Gastrocnemius medialis (tissue), 4 donors: ENCODE data around the gene PHB1. TPM values are rescaled to one million over a fixed set of nuclear protein-coding genes. Genes with fewer than 3 reads are reported as not detected.
"Not testable (repeated sequence)": the region's sequence is repeated elsewhere in the genome, so short reads cannot be mapped to it uniquely, and the experiment has no call there.

Source experiments
- ATAC-seq, 2 donors: fragments of 150-250 bp; one replicate each; pipeline ENCODE4 v1.9.1; 2016
- DNase-seq, 2 donors: peaks; one replicate each; pipeline ENCODE4 v3.0.0-alpha.2; 2019
- H3K27ac ChIP-seq, 4 donors: fragments of 200-600 bp; sonication (generic); 1 replicate in 1 of 4; 2 replicates in 3 of 4; pipeline ENCODE4 v1.5.1; 2016 to 2018; ENCODE audit warnings: mild to moderate bottlenecking in 2 of 4, moderate library complexity in 1 of 4
- H3K27me3 ChIP-seq, 3 donors: fragments of 200-600 bp; sonication (generic) in 2 of 3; 1 replicate in 1 of 3; 2 replicates in 2 of 3; pipeline versions ENCODE4 v1.5.1 to v1.6.0; 2016 to 2019; ENCODE audit warnings: mild to moderate bottlenecking in 1 of 3, moderate library complexity in 1 of 3
- H3K36me3 ChIP-seq, 2 donors: fragments of 200-600 bp; sonication (generic) in 1 of 2; one replicate each; pipeline ENCODE4 v1.5.1; 2017 to 2018
- H3K4me1 ChIP-seq, 2 donors: fragments of 200-600 bp; sonication (generic) in 1 of 2; one replicate each; pipeline ENCODE4 v1.5.1; 2016 to 2017; ENCODE audit warnings: mild to moderate bottlenecking in 2 of 2
- H3K4me3 ChIP-seq, 4 donors: fragments of 200-600 bp; sonication (generic) in 3 of 4; 1 replicate in 1 of 4; 2 replicates in 3 of 4; pipeline ENCODE4 v1.5.1; 2016 to 2019; ENCODE audit warnings: mild to moderate bottlenecking in 2 of 4
- H3K9me3 ChIP-seq, 3 donors: fragments of 200-600 bp; sonication (generic) in 2 of 3; 1 replicate in 1 of 3; 2 replicates in 2 of 3; pipeline ENCODE4 v1.5.1; 2016 to 2019
- POLR2A ChIP-seq, 2 donors: fragments of 450-650 bp; IDR thresholded peaks; one replicate each; pipeline ENCODE4 v1.6.1; 2017; ENCODE audit warnings: antibody characterized with exemption in 2 of 2, mild to moderate bottlenecking in 2 of 2, moderate library complexity in 2 of 2
- in situ Hi-C, 4 donors: fragments of 200-750 bp; cut with MboI; loops; one replicate each; pipeline versions ENCODE4 v1.15.0 to v1.8.0; 2017; ENCODE audit warnings: low sequenced_read_pairs in 4 of 4
- intact Hi-C: fragments of 100-400 bp; cut with DNase I; formaldehyde crosslinking; loops from one replicate; pipeline ENCODE4 v1.15.1; 2023; ENCODE audit warnings: low total_unique reads
- total RNA-seq, 4 donors: library from RNA; depleted of rRNA; stranded (reverse); fragments of >200 nt; gene quantifications; one replicate each; pipeline versions ENCODE4 v1.1.0 to v1.2.3, GENCODE V29; 2016
- TF ChIP-seq, protein P1 (sequence below), 5 experiments: fragments of 450-650 bp in 3 of 5; fragments of 200-600 bp in 2 of 5; sonication (generic) in 2 of 5; IDR thresholded peaks in 4 of 5; conservative IDR thresholded peaks in 1 of 5; 1 replicate in 4 of 5; 2 replicates in 1 of 5; pipeline ENCODE4 v1.5.1; 2016 to 2019; ENCODE audit warnings: antibody characterized with exemption in 5 of 5, mild to moderate bottlenecking in 3 of 5, moderate library complexity in 3 of 5

The PHB1 gene
- total RNA-seq, 4 donors from 2014 or later, result 102 to 137 (median 116) TPM

DNA sequence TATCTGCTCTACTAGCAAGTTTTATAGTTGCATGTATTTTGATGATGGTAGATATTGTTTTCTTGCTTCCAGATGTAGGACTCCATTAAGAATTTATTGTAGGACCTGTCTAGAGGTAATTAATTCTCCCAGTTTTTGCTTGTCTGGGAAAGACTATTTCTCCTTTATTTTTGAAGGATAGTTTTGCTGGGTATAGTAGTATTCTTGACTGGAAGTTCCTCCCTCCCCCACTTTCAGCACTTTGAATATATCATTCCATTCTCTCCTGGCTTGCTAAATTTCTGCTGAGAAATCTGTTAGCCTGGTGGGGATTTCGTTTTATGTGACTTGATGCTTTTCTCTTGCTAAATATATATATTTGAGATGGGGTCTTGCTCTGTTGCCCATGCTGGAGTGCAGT, 8.0 kb upstream of the PHB1 start:
- ATAC-seq (no peak), DNase-seq (no peak)
- TF ChIP-seq, protein P1, sequence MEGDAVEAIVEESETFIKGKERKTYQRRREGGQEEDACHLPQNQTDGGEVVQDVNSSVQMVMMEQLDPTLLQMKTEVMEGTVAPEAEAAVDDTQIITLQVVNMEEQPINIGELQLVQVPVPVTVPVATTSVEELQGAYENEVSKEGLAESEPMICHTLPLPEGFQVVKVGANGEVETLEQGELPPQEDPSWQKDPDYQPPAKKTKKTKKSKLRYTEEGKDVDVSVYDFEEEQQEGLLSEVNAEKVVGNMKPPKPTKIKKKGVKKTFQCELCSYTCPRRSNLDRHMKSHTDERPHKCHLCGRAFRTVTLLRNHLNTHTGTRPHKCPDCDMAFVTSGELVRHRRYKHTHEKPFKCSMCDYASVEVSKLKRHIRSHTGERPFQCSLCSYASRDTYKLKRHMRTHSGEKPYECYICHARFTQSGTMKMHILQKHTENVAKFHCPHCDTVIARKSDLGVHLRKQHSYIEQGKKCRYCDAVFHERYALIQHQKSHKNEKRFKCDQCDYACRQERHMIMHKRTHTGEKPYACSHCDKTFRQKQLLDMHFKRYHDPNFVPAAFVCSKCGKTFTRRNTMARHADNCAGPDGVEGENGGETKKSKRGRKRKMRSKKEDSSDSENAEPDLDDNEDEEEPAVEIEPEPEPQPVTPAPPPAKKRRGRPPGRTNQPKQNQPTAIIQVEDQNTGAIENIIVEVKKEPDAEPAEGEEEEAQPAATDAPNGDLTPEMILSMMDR (IDR thresholded peaks at IDR 0.05 in 4 of 5, conservative IDR thresholded peaks at IDR 0.05 in 1 of 5), result no peak
- no peak for TF ChIP-seq POLR2A (IDR thresholded peaks at IDR 0.05)
- no peaks in the 10 kb centered on the region for H3K36me3 ChIP-seq
- intact Hi-C loops (no loop called here), in situ Hi-C loops (loop anchor here in 2 of 4 donors (25.0 kb wide), 2 partner anchors 235 to 290 kb away; partner anchors contain the start of gene SLC35B1 (in 1 of the 2))
- no peak overlapping the region for H3K27ac ChIP-seq
- H3K9me3 ChIP-seq, result peaks cover 0 to 13% (median 0%) of the 10 kb centered on the region in 3 donors
- no peaks in the 10 kb centered on the region for H3K27me3 ChIP-seq
- no peaks in the 10 kb centered on the region for H3K4me1 ChIP-seq
- H3K4me3 ChIP-seq, result no peak overlapping the region

DNA sequence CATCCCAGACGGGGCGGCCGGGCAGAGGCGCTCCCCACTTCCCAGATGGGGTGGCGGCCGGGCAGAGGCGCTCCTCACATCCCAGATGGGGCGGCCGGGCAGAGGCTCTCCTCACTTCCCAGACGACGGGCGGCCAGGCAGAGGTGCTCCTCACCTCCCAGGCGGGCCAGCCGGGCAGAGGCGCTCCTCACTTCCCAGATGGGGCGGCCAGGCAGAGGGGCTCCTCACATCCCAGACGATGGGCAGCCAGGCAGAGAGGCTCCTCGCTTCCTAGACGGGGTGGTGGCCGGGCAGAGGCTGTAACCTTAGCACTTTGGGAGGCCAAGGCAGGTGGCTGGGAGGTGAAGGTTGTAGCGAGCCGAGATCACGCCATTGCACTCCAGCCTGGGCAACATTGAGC, 5.1 kb upstream of the PHB1 start:
- H3K9me3 ChIP-seq, result peaks cover 0 to 13% (median 0%) of the 10 kb centered on the region in 3 donors
- not testable (repeated sequence) for H3K27ac ChIP-seq, H3K4me1 ChIP-seq, H3K4me3 ChIP-seq, H3K36me3 ChIP-seq, ATAC-seq, DNase-seq, H3K27me3 ChIP-seq
- in situ Hi-C loops (loop anchor here in 2 of 4 donors (25.0 kb wide), 2 partner anchors 232 to 293 kb away; partner anchors contain the start of gene SLC35B1 (in 1 of the 2)), intact Hi-C loops (loop anchor here (5.0 to 10.0 kb wide), 2 partner anchors 285 to 368 kb away; partner anchors contain the start of genes KAT7 and SLC35B1)

DNA sequence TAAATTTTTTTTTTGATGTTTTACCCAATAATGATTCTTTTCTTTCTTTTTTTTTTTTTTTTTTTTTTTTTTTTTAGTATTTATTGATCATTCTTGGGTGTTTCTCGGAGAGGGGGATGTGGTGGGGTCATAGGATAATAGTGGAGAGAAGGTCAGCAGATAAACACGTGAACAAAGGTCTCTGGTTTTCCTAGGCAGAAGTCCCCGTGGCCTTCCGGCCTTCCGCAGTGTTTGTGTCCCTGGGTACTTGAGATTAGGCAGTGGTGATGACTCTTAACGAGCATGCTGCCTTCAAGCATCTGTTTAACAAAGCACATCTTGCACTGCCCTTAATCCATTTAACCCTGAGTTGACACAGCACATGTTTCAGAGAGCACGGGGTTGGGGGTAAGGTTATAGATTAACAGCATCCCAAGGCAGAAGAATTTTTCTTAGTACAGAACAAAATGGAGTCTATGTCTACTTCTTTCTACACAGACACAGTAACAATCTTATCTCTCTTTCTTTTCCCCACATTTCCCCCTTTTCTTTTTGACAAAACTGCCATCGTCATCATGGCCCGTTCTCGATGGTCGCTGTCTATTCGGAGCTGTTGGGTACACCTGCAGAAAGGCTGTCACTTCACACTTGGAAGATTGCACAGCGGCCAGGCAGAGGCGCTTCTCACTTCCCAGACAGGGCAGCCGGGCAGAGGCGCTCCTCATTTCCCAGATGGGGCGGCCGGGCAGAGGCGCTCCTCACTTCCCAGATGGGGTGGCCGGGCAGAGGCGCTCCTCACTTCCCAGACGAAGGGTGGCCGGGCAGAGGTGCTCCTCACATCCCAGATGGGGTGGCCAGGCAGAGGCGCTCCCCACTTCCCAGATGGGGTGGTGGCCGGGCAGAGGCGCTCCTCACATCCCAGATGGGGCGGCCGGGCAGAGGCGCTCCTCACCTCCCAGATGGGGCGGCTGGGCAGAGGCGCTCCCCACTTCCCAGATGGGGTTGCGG, 4.4 kb upstream of the PHB1 start:
- H3K4me3 ChIP-seq, H3K27ac ChIP-seq, H3K36me3 ChIP-seq, H3K27me3 ChIP-seq, ATAC-seq, DNase-seq: not testable (repeated sequence)
- in situ Hi-C loops, result loop anchor here in 2 of 4 donors (25.0 kb wide), 2 partner anchors 232 to 293 kb away; partner anchors contain the start of gene SLC35B1 (in 1 of the 2)
- Histone ChIP-seq H3K9me3 (peaks cover 0 to 13% (median 0%) of the 10 kb centered on the region in 3 donors), H3K4me1 (peaks cover 5 to 10% of the 10 kb centered on the region in 2 donors)
- intact Hi-C loops, result loop anchor here (5.0 to 10.0 kb wide), 2 partner anchors 286 to 368 kb away; partner anchors contain the start of genes KAT7 and SLC35B1

DNA sequence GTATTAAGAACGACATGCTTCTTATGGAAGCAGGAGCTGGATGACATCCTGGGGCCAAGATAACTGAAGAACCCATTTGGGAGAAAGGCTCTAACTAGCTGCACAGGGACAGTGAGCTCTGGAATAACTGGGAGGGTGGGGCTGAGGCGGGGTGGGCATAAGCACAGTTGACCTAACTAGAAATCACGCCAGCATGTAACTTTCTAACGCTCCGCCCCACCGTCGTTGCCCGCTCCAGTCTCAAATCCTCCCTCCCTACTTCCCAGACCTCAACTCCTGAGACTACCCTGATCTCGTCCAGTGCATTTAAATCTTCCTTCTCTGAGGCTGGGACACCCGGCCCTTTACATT, 436 bp downstream of the PHB1 start:
- ATAC-seq (no peak), DNase-seq (no peak)
- Histone ChIP-seq H3K27ac (peak overlapping the region; percentile 73 to 90 (median 75)), H3K36me3 (peaks cover 0 to 37% of the 10 kb centered on the region in 2 donors), H3K9me3 (no peaks in the 10 kb centered on the region), H3K4me1 (peaks cover 14 to 18% of the 10 kb centered on the region in 2 donors), H3K27me3 (no peaks in the 10 kb centered on the region), H3K4me3 (peak overlapping the region; percentile 63 to 97 (median 93))
- in situ Hi-C loops, result loop anchor here in 2 of 4 donors (25.0 kb wide), 2 partner anchors 227 to 298 kb away; partner anchors contain the start of gene SLC35B1 (in 1 of the 2)
- intact Hi-C loops, result loop anchor here (2.0 to 10.0 kb wide), 3 partner anchors 51 to 291 kb away; partner anchors contain the start of genes SLC35B1 and ZNF652
- TF ChIP-seq POLR2A (IDR thresholded peaks at IDR 0.05), result no peak
- TF ChIP-seq, protein P1 (IDR thresholded peaks at IDR 0.05 in 4 of 5, conservative IDR thresholded peaks at IDR 0.05 in 1 of 5), result no peak

DNA sequence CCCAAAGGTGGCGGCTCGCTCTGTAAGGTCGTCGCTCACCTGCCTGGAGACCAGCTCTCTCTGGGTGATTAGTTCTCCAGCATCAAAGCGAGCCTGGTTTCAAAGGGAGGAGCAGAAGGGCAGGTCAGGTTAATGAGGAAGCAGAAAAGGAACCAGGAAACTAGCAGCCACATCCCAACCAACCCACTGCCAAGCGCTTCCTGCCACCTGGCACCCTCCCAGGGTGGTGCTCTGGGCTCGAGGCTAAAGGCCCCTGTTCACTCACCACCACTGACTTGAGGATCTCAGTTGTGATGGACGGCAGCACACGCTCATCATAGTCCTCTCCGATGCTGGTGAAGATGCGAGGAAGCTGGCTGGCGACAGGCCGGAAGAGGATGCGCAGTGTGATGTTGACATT, 5.6 kb downstream of the PHB1 start:
- Histone ChIP-seq H3K36me3 (peaks cover 3 to 89% of the 10 kb centered on the region in 2 donors), H3K27me3 (no peaks in the 10 kb centered on the region), H3K27ac (no peak overlapping the region), H3K9me3 (no peaks in the 10 kb centered on the region), H3K4me3 (no peak overlapping the region), H3K4me1 (peaks cover 8 to 10% of the 10 kb centered on the region in 2 donors)
- ATAC-seq, result no peak
- in situ Hi-C loops, result loop anchor here in 2 of 4 donors (10.0 to 25.0 kb wide), 3 partner anchors 222 to 303 kb away; partner anchors contain the start of gene SLC35B1 (in 1 of the 2)
- TF ChIP-seq, protein P1 (IDR thresholded peaks at IDR 0.05 in 4 of 5, conservative IDR thresholded peaks at IDR 0.05 in 1 of 5), result no peak
- TF ChIP-seq POLR2A (IDR thresholded peaks at IDR 0.05), result no peak
- DNase-seq, result no peak
- intact Hi-C loops, result no loop called here
